ENCODE results near the gene AXIN2. TPM values are rescaled to one million over a fixed set of nuclear protein-coding genes. Genes with fewer than 3 reads are reported as not detected.
A peak's percentile ranks its signal among the peaks of the same experiment; 100 is the strongest.

AXIN2 gene
- total and polyA plus RNA-seq, 8 donors, result 25.0 to 65.7 (median 59.5) TPM

GRCh38 chr17:65533852-65534457, 27.5 kb downstream of the AXIN2 start:
- TF ChIP-seq, protein P1, sequence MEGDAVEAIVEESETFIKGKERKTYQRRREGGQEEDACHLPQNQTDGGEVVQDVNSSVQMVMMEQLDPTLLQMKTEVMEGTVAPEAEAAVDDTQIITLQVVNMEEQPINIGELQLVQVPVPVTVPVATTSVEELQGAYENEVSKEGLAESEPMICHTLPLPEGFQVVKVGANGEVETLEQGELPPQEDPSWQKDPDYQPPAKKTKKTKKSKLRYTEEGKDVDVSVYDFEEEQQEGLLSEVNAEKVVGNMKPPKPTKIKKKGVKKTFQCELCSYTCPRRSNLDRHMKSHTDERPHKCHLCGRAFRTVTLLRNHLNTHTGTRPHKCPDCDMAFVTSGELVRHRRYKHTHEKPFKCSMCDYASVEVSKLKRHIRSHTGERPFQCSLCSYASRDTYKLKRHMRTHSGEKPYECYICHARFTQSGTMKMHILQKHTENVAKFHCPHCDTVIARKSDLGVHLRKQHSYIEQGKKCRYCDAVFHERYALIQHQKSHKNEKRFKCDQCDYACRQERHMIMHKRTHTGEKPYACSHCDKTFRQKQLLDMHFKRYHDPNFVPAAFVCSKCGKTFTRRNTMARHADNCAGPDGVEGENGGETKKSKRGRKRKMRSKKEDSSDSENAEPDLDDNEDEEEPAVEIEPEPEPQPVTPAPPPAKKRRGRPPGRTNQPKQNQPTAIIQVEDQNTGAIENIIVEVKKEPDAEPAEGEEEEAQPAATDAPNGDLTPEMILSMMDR (IDR thresholded peaks at IDR 0.05), result no peak
- intact Hi-C loops (cut with DNase I), result no loop called here
- H3K36me3 ChIP-seq, result peaks cover 0 to 60% of the 10 kb centered on the region in 2 donors
- H3K4me1 ChIP-seq, result peaks cover 14 to 45% of the 10 kb centered on the region in 2 donors
- DNase-seq (no peak), ATAC-seq (peak; percentile 4)
- no peak overlapping the region for H3K27ac ChIP-seq
- H3K9me3 ChIP-seq, result no peaks in the 10 kb centered on the region
- H3K27me3 ChIP-seq, result no peaks in the 10 kb centered on the region
- no peak overlapping the region for H3K4me3 ChIP-seq

DNA sequence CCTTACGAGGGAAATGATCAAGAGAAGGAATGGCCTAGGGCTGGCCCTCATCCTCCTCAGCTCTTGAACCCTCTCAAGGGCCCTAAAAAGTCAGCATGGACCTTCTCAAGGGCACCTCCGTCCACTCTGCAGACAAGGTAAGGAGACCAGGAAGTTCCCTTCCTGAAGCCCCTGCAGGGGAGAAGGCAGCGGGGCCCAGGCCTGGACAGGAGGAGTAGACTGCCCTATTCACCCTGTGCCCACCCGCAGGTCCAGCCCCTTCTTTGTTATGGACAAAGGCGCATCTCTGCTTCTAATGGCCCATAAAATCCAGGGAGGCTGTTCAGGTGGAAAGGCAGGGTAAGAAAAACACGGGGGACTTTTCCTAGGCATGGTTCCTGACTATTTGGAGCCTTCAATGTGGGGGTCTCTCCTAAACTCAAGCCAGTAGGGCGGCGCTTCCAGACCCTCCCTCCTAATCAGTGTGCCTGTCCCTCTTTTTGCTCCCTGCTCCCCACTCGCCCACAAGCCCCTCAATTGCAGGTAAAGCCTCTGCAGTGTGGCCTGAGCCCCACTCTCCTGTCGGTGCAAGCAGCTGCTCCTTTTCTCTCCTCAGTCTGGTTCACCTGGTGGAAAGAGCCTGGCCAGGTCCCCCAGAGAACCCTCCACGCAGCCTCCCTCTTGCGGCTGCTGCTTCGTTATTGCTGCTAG, 28.2 kb downstream of the AXIN2 start:
- Histone ChIP-seq H3K27ac (peak overlapping the region; percentile 50 to 72), H3K9me3 (no peaks in the 10 kb centered on the region), H3K36me3 (peaks cover 0 to 62% of the 10 kb centered on the region in 2 donors), H3K4me3 (no peak overlapping the region), H3K4me1 (peaks cover 14 to 45% of the 10 kb centered on the region in 2 donors), H3K27me3 (no peaks in the 10 kb centered on the region)
- DNase-seq (no peak), ATAC-seq (no peak)
- TF ChIP-seq, protein P1 (IDR thresholded peaks at IDR 0.05), result no peak
- intact Hi-C loops (cut with DNase I), result no loop called here

GRCh38 chr17:65532101-65532890, 29.2 kb downstream of the AXIN2 start:
- Histone ChIP-seq H3K27ac (peak overlapping the region; percentile 50 to 72), H3K27me3 (no peaks in the 10 kb centered on the region), H3K4me1 (peaks cover 14 to 45% of the 10 kb centered on the region in 2 donors), H3K9me3 (no peaks in the 10 kb centered on the region), H3K36me3 (peaks cover 0 to 54% of the 10 kb centered on the region in 2 donors), H3K4me3 (no peak overlapping the region)
- DNase-seq (no peak), ATAC-seq (peak; percentile 18)
- TF ChIP-seq, protein P1 (IDR thresholded peaks at IDR 0.05), result no peak
- intact Hi-C loops (cut with DNase I), result no loop called here

GRCh38 chr17:65531256-65532100, 30.0 kb downstream of the AXIN2 start:
- intact Hi-C loops (cut with DNase I), result no loop called here
- ATAC-seq, result peak; percentile 80
- Histone ChIP-seq H3K27ac (peak overlapping the region; percentile 50 to 72), H3K4me1 (peaks cover 14 to 45% of the 10 kb centered on the region in 2 donors), H3K27me3 (no peaks in the 10 kb centered on the region), H3K9me3 (no peaks in the 10 kb centered on the region), H3K4me3 (no peak overlapping the region), H3K36me3 (peaks cover 0 to 46% of the 10 kb centered on the region in 2 donors)
- DNase-seq, result peak in 3 of 4 donors; percentile 67 to 95 (median 89)
- TF ChIP-seq, protein P1 (IDR thresholded peaks at IDR 0.05), result peak in 1 of 2 donors; percentile 8
